Transverse colon (tissue), 4 donors: ENCODE measurements around the gene SPATA13. TPM values are rescaled to one million over a fixed set of nuclear protein-coding genes. Genes with fewer than 3 reads are reported as not detected.

Experiments
- DNase-seq: peaks from one replicate; pipeline ENCODE4 v3.0.0-alpha.2; 2019
- H3K27ac ChIP-seq, 4 donors: fragments of 200-600 bp; sonication (generic); 2 replicates each; pipeline ENCODE4 v1.5.1; 2016 to 2018; ENCODE audit warnings: inconsistent platforms in 4 of 4
- H3K27me3 ChIP-seq: fragments of 200-600 bp; sonication (generic); 2 replicates; pipeline ENCODE4 v1.5.1; 2017; ENCODE audit warnings: inconsistent platforms
- H3K36me3 ChIP-seq, 4 donors: fragments of 200-600 bp; sonication (generic); 2 replicates each; pipeline ENCODE4 v1.5.1; 2017 to 2019; ENCODE audit warnings: inconsistent platforms in 4 of 4
- H3K4me1 ChIP-seq, 4 donors: fragments of 200-600 bp; sonication (generic); 2 replicates each; pipeline ENCODE4 v1.5.1; 2017 to 2020; ENCODE audit warnings: inconsistent platforms in 4 of 4
- H3K4me3 ChIP-seq, 4 donors: fragments of 200-600 bp; sonication (generic); 1 replicate in 1 of 4; 2 replicates in 3 of 4; pipeline versions ENCODE4 v1.5.1 to v1.6.1; 2017 to 2019; ENCODE audit warnings: inconsistent platforms in 4 of 4
- H3K9me3 ChIP-seq, 2 donors: fragments of 200-600 bp; sonication (generic); 2 replicates each; pipeline ENCODE4 v1.5.1; 2017 to 2019; ENCODE audit warnings: inconsistent platforms in 2 of 2
- CTCF ChIP-seq, 5 experiments: fragments of 200-600 bp in 3 of 5; fragments of 450-650 bp in 2 of 5; sonication (generic) in 3 of 5; IDR thresholded peaks; 1 replicate in 2 of 5; 2 replicates in 3 of 5; pipeline ENCODE4 v1.5.1; 2016 to 2017; ENCODE audit warnings: antibody characterized with exemption in 5 of 5, inconsistent platforms in 3 of 5, mild to moderate bottlenecking in 2 of 5, moderate library complexity in 1 of 5
- EP300 ChIP-seq: sonication (generic); formaldehyde crosslinking; IDR thresholded peaks from one replicate; pipeline ENCODE4 v1.6.1; 2017; ENCODE audit warnings: antibody characterized with exemption, low read depth
- POLR2A ChIP-seq: fragments of 450-650 bp; IDR thresholded peaks from one replicate; pipeline ENCODE4 v1.6.1; 2016; ENCODE audit warnings: antibody characterized with exemption, mild to moderate bottlenecking, moderate library complexity
- POLR2AphosphoS5 ChIP-seq, 3 donors: sonication (generic); formaldehyde crosslinking; IDR thresholded peaks; one replicate each; pipeline ENCODE4 v1.6.1; 2016; ENCODE audit warnings: antibody characterized with exemption in 3 of 3
- WGBS, 2 donors: methylation state at CpG; one replicate each; pipeline ENCODE4 v1.1.5; 2018; ENCODE audit warnings: low coverage in 1 of 2; 5-methylcytosine and 5-hydroxymethylcytosine counted together
- in situ Hi-C, 4 donors: fragments of 200-750 bp; cut with MboI; loops; one replicate each; pipeline versions ENCODE4 v1.15.0 to v1.15.1; 2017; ENCODE audit warnings: low sequenced_read_pairs in 3 of 4, low pct_ligation_motif_present in 1 of 4, low pct_unique_long_range_greater_than_20kb in 1 of 4
- intact Hi-C: fragments of 100-400 bp; cut with DNase I; formaldehyde crosslinking; loops from one replicate; pipeline ENCODE4 v1.15.1; 2023; ENCODE audit warnings: low total_unique reads
- total RNA-seq, 4 donors: library from RNA; depleted of rRNA; stranded (reverse); fragments of >200 nt; gene quantifications; one replicate each; pipeline ENCODE4 v1.1.0, GENCODE V29; 2016

SPATA13 gene
- total RNA-seq, 4 donors from 2014 or later = 85.1 to 612 (median 228) TPM

DNA sequence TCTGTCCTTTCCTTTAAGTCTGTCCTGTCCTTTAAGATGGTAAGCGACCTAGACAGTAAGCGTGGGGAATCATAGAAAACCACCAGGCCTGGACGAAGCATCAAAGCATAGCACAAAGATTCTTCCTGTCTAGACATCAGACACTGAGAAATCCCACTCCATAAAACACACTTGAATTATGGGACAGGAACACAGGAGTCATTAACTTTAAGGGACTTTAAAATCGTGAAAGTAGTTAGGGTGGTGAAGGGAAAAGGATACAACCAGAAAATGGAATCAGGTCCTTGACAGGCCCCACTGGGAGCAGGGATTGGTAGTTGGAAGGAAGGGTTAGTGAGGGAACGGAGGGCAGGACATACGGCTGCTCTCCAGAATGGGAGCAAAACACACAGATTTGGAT lies 117.2 kb downstream of the SPATA13 start:
- WGBS, 2 donors = 67 to 84% methylated on average over 3 to 6 of the region's 6 CpGs
- Histone ChIP-seq H3K4me3 (no peak overlapping the region), H3K4me1 (peaks cover 4 to 36% (median 10%) of the 10 kb centered on the region in 4 donors), H3K9me3 (no peaks in the 10 kb centered on the region), H3K36me3 (no peaks in the 10 kb centered on the region), H3K27me3 (no peaks in the 10 kb centered on the region), H3K27ac (no peak overlapping the region)
- in situ Hi-C loops = loop anchor here in 1 of 4 donors (25.0 kb wide), 1 partner anchor 210 kb away; no protein-coding TSS in a partner anchor
- intact Hi-C loops = no loop called here
- TF ChIP-seq CTCF (IDR thresholded peaks at IDR 0.05) (no peak), EP300 (no peak), POLR2A (no peak), POLR2AphosphoS5 (IDR thresholded peaks at IDR 0.05) (no peak)
- no peak for DNase-seq

- no peaks in the 10 kb centered on the region for H3K27me3 ChIP-seq
- peaks cover 0 to 29% (median 5%) of the 10 kb centered on the region in 4 donors for H3K4me1 ChIP-seq
- DNase-seq = no peak
- no peak overlapping the region for H3K27ac ChIP-seq
- H3K36me3 ChIP-seq = peaks cover 0 to 6% (median 0%) of the 10 kb centered on the region in 4 donors
- no peak overlapping the region for H3K4me3 ChIP-seq
- no peaks in the 10 kb centered on the region for H3K9me3 ChIP-seq
- intact Hi-C loops = no loop called here
- in situ Hi-C loops = loop anchor here in 1 of 4 donors (25.0 kb wide), 1 partner anchor 208 kb away; no protein-coding TSS in a partner anchor
- 89 to 91% methylated on average over 5 to 8 of the region's 8 CpGs for WGBS, 2 donors
- TF ChIP-seq POLR2A (no peak), POLR2AphosphoS5 (IDR thresholded peaks at IDR 0.05) (no peak), EP300 (no peak), CTCF (IDR thresholded peaks at IDR 0.05) (no peak)
Measured at GRCh38 chr13:24279327-24280110, 119.0 kb downstream of the SPATA13 start.

DNA sequence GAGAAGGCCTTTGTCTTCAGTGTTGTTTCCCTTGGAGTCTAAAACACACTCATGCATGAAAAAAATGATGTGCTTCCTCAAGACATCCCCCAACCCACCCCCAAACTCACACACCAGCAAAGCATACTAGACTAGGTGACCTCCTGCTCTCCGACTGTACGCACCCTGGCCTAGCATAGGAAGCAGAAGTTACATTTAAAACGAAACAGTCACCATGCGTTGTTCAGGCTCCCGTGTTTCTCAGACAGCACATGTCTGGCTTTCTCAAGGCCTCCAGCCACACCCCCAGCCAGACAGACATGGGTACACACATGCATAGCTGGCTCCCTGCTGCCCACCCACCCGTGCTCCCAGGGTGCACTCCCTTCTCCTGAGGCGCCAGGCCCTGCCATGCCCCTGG lies 120.2 kb downstream of the SPATA13 start:
- Histone ChIP-seq H3K36me3 (peaks cover 0 to 15% (median under 1%) of the 10 kb centered on the region in 4 donors), H3K27ac (no peak overlapping the region), H3K9me3 (no peaks in the 10 kb centered on the region), H3K4me1 (peaks cover 0 to 19% (median 5%) of the 10 kb centered on the region in 4 donors), H3K4me3 (no peak overlapping the region), H3K27me3 (no peaks in the 10 kb centered on the region)
- 81% methylated on average over 7 of the region's 7 CpGs; no CpG with 5 or more reads in 1 of the 2 donors for WGBS, 2 donors
- no peak for DNase-seq
- no peak for TF ChIP-seq CTCF (IDR thresholded peaks at IDR 0.05)
- no peak for TF ChIP-seq POLR2A
- no peak for TF ChIP-seq EP300
- no peak for TF ChIP-seq POLR2AphosphoS5 (IDR thresholded peaks at IDR 0.05)
- intact Hi-C loops = loop anchor here (1.0 kb wide), 1 partner anchor 28 kb away; no protein-coding TSS in a partner anchor
- in situ Hi-C loops = loop anchor here in 1 of 4 donors (25.0 kb wide), 1 partner anchor 207 kb away; no protein-coding TSS in a partner anchor

- 83% methylated on average over 17 of the region's 18 CpGs; no CpG with 5 or more reads in 1 of the 2 donors for WGBS, 2 donors
- H3K27ac ChIP-seq = no peak overlapping the region
- no peak for DNase-seq
Measured at GRCh38 chr13:24281188-24282008, 120.9 kb downstream of the SPATA13 start.

More at GRCh38 chr13:24281188-24282008, 120.9 kb downstream of the SPATA13 start:
- H3K36me3 ChIP-seq = peaks cover 0 to 15% (median 4%) of the 10 kb centered on the region in 4 donors
- in situ Hi-C loops = loop anchor here in 1 of 4 donors (25.0 kb wide), 1 partner anchor 206 kb away; no protein-coding TSS in a partner anchor
- intact Hi-C loops = loop anchor here (1.0 kb wide), 1 partner anchor 27 kb away; no protein-coding TSS in a partner anchor
- TF ChIP-seq POLR2AphosphoS5 (IDR thresholded peaks at IDR 0.05) (no peak), CTCF (IDR thresholded peaks at IDR 0.05) (no peak), POLR2A (no peak), EP300 (no peak)
- no peaks in the 10 kb centered on the region for H3K9me3 ChIP-seq
- no peak overlapping the region for H3K4me3 ChIP-seq
- H3K27me3 ChIP-seq = no peaks in the 10 kb centered on the region
- H3K4me1 ChIP-seq = peaks cover 0 to 14% (median 5%) of the 10 kb centered on the region in 4 donors
